OCI-LY7 (cell line): Measurements from ENCODE around the gene GAMT.

Experiments used
- EZH2phosphoT487 ChIP-seq: fragments of 200-600 bp; sonication (generic); IDR thresholded peaks from 2 replicates; pipeline ENCODE4 v1.6.1; 2018; ENCODE audit warnings: low read depth, borderline replicate concordance, mild to moderate bottlenecking, mixed run types, antibody characterized with exemption, low read length, moderate library complexity, mixed read lengths
- TF ChIP-seq, protein P1 (sequence below): fragments of 200-600 bp; sonication (generic); conservative IDR thresholded peaks from 2 replicates; pipeline ENCODE4 v1.5.1; 2014; ENCODE audit warnings: mild to moderate bottlenecking, antibody characterized with exemption, low read length, moderate library complexity, mixed read lengths

- TF ChIP-seq, protein P1, sequence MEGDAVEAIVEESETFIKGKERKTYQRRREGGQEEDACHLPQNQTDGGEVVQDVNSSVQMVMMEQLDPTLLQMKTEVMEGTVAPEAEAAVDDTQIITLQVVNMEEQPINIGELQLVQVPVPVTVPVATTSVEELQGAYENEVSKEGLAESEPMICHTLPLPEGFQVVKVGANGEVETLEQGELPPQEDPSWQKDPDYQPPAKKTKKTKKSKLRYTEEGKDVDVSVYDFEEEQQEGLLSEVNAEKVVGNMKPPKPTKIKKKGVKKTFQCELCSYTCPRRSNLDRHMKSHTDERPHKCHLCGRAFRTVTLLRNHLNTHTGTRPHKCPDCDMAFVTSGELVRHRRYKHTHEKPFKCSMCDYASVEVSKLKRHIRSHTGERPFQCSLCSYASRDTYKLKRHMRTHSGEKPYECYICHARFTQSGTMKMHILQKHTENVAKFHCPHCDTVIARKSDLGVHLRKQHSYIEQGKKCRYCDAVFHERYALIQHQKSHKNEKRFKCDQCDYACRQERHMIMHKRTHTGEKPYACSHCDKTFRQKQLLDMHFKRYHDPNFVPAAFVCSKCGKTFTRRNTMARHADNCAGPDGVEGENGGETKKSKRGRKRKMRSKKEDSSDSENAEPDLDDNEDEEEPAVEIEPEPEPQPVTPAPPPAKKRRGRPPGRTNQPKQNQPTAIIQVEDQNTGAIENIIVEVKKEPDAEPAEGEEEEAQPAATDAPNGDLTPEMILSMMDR: no peak; the same call in 1 of the 2 replicates
- TF ChIP-seq EZH2phosphoT487: no peak
Observed at GRCh38 chr19:1383017-1383311, 18.4 kb downstream of the GAMT start.
